GM18951 (cell line): ENCODE results near the gene FBXW4.

ENCODE experiments used
- POLR2A ChIP-seq: IDR thresholded peaks from 4 replicates; pipeline ENCODE4 v1.6.1; 2011; ENCODE audit warnings: mild to moderate bottlenecking; ENCODE audit not compliant: insufficient read length, insufficient read depth; ENCODE audit errors: extremely low read depth
- in situ Hi-C: fragments of 300-500 bp; cut with MboI; formaldehyde crosslinking; loops from one replicate; pipeline ENCODE4 v1.12.0; 2022; ENCODE audit warnings: low sequenced_read_pairs, mixed read lengths, inconsistent platforms; ENCODE audit not compliant: unreplicated experiment

Gene FBXW4

DNA sequence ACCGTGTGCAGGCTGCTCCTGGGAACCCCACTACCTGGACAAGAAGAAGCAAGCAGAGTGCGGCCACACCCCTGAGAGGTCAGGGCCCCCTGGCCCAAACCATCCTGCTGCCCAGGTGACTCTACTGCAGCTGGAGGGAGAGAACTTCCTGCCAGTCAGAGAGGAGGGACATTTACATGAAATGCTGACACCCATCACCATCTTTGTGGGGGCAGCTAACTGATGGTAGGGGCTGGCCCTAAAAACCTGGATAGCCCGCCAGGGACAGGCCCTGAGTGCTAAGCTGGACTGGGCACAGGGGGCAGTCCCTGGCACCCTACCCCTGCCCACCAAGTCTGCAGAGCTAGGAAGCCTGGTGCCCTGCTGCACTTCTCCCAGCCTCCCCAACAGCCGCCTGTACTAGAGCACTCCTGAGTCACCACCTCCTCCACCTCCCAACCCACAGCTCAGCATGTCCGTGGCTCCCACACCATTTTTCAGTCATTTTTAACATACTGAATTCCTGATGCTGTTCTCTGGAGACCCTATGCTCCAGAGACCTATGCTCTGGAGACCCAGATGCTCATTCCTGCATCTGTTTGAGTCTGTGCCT lies 79.3 kb downstream of the FBXW4 start:
- in situ Hi-C loops, result loop anchor here (25.0 kb wide), 1 partner anchor 472 kb away; no protein-coding TSS in a partner anchor
- TF ChIP-seq POLR2A, result no peak

DNA sequence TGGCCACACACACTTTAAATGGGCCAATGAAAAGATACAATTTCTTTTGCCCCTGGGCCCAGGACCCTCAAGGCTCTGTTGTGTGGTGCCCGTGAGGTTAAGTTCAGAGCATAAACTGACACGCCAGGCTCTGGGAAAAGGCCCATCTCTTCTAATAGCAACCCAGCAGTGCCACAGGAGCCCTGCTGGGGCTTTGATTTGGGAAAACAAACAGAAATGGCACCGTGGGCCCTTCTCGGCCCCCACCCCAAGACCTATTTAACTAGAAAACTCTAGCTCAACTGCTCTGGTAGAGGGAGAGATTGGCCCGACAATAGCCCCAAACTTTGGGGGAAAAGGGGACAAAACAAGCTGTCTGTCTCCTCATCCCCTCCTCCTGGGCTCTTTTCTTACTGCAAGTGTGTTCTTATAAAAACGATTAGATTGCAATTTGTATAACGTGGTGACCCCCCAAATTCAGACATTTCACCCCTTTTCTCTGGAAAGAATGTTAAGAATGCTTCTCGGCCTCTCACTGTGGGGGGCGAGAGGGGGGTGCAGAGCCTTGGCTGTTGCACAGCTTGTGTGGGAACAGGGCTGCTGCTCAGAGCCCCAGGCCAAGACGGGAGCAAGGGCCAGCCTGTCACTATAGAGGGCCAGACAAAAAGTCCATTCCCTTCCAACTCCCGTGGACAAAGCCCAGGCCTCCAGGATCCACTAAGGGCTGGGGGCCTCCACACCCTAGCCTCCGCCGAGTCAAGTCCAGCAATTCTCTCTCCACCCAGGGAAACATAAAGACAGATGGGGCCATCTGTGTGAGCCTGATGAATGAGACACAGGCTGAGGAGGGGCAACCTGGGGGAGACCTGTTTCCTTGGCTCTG lies 80.1 kb downstream of the FBXW4 start:
- no peak for TF ChIP-seq POLR2A
- in situ Hi-C loops, result loop anchor here (25.0 kb wide), 1 partner anchor 472 kb away; no protein-coding TSS in a partner anchor

DNA sequence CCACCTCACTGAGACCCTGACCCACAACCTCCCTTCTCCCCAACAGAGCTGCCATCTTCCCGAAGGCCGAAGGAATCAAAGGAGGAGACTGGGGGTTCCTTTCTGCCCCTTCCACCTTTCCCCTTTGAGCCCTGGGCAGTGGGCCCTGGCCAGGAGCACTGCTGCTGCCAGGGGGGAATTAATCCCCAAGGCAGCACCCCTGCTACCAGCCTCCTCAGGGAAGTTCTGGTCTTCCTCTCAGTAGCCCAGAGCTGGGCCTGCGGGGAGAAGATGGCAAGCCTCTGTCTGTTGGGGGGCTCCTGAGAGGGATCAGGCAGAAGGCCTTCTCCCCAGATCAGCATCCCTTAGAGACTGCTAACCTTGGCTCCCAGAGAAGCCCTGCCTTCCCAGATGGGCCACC lies 81.3 kb downstream of the FBXW4 start:
- in situ Hi-C loops, result loop anchor here (25.0 kb wide), 1 partner anchor 474 kb away; no protein-coding TSS in a partner anchor

DNA sequence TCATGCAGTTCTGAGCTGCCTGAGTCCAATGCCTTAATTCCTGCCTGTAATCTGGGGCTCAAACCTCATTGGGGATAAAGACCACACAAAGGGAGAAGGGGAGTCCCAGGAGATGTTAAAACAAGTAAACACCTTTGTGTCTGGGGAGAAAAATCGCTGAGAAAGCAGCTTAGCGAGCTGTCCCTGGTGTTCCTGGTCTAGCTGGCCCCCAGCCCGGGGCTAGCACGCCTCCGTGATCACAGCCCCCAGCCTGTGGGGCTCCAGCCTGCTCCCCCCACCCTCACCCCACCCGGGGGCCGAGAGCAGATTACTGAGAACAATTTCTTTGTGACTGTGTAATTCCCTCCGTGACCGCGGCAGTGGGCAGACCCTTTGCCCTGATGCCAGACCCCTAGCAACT lies 82.1 kb downstream of the FBXW4 start:
- TF ChIP-seq POLR2A, result no peak
- in situ Hi-C loops, result loop anchor here (25.0 kb wide), 1 partner anchor 474 kb away; no protein-coding TSS in a partner anchor

More for the DNA sequence above, 81.3 kb downstream of the FBXW4 start:
- no peak for TF ChIP-seq POLR2A

DNA sequence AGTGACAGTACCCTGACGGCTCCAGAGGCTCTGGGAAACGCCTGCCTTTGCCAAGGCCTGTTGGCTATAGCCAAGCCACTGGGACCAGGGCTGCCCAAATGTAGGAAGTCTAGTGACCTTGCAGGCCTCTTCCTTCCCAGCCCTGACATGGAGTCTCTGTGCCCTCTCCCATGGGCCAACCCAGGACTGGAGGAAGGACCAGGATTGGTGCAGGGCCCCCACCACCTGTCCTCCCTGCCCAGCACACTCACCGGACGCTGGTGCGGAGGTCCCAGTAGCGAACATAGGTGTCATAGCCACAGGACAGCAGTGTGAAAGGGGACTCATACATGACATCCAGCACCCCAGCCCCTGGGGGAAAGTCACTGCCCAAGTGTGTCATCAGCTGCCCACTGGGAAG lies 82.9 kb downstream of the FBXW4 start:
- TF ChIP-seq POLR2A, result no peak
- in situ Hi-C loops, result loop anchor here (25.0 kb wide), 1 partner anchor 475 kb away; no protein-coding TSS in a partner anchor

DNA sequence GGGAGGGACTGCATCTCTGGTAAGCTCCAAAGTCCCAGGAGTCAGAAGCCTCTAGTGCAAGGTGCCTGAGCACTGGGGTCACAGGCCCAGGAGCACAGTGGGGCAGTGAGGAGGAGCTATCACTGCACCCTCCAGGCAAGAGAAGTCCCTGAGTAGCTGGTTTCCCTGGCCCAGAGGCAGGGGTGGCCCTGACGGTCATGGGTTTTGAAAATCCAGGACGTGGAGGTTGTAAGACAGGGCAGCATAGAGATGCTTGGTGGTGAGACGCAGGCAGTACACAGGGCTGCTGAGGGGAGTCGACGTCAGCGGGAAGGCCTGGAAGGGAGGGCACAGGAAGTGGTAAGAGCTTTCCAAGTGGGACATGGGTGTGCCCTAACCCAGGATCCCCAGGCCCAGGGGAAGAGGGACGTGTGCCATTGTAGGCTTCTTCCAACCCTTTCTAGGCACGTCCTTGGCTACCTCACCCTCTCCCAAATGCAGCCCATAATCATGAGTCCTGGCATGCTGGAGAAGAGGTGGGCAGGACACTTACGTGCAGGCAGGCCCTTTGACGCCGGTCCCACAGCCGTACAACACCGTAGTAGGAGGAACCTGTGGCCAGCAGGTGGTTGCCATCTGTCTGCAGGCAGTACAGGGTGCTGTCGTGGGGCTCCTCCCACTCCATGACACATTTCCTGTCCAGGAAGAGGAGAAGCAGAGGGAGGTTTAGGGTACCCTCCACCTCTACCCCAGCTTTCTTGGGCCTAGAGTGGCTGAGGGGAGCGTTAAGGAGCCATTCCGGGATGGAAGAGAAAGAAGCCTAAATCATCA lies 83.7 kb downstream of the FBXW4 start:
- no peak for TF ChIP-seq POLR2A
- in situ Hi-C loops, result loop anchor here (25.0 kb wide), 1 partner anchor 476 kb away; no protein-coding TSS in a partner anchor

DNA sequence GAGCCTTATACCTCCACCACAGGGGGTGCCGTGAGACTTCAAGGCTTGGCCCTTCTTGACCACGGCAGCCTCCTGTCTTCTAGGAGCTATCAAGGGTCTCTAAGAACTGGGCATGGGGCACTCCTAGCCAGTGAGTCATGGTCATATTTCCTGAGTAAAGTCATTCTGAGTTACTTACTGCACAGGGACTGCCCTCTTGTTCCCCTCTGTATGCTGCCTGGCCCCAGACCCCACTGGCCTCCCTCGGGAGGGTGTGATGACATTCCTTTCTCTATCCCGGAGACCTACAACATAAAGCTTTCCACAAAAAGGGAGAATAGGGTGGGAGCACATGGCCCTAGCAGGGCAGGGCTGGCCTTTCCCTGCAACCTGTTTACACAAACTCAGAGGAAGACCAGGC lies 85.5 kb downstream of the FBXW4 start:
- in situ Hi-C loops, result loop anchor here (10.0 to 25.0 kb wide), 2 partner anchors 165 to 478 kb away; partner anchors contain the start of gene FGF8
- no peak for TF ChIP-seq POLR2A

DNA sequence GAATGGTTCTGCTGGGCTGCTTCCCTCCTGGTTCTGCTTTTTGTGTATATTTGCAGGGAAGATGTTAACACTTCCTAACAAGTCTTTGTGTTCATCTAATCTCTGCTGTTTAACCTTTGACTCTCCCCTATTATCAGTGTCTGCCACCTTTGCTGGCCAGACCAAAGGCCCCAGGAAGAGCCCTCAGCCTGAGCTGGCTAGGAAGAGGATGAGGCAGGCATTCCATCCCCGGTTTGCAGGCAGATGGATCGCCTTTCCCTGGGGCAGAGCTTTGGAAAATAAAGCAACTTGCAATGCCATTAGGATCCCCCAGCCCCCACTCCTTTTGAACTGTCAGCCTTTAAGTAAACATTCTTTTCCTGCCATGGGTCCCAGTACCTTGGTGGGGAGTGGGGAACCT lies 87.8 kb downstream of the FBXW4 start:
- in situ Hi-C loops, result loop anchor here (10.0 to 25.0 kb wide), 2 partner anchors 168 to 480 kb away; partner anchors contain the start of gene FGF8
- TF ChIP-seq POLR2A, result no peak

DNA sequence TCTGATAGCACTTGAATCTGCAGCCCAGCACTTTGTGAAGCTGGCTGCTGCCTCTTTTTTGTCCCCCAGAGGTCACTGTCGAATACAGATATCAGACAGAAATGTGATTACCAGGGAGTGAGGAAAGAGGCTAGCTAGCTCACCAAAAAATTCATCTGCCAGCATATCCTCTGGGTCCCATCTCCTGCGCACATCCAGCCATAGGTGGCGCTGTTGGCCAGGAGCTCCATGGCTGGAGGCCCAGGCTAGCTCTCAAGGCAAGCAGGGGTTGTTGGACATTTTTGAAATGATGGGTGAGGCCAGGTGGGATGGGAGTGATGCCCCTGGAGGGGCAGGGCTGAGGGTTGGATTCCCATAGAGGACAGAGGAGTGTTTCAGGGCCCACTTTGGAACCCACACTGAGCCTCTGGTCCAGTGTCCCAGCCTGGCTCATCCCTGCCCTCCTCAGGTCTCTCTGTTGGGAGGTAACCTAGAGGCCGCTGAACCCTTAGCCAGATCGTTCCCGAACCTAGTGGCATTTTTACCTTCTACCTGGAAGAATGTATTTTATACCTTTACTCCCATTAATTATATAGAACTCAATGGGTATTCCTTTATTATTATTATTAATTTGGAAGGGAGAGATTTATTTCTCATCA lies 92.1 kb downstream of the FBXW4 start:
- in situ Hi-C loops, result loop anchor here (10.0 to 25.0 kb wide), 2 partner anchors 172 to 484 kb away; partner anchors contain the start of gene FGF8
- TF ChIP-seq POLR2A, result no peak

DNA sequence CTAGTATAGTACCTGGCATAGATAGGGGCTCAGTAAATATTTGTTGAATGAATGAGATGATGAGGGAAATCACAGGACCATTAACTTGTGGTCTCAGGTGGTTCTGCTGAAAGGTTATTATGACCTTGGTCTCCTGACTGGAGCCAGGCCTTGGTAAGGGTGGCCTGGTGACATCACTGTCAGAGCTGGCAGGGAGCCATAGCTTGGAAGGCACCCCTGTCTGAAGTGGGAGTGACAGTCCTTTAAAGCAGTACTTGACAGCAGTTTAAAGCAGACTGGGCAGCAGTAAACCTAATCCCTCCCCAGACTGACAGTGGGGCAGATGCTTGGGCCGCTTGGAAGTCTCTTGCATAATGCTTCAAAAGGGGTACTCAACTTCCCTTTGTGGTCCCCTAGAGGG lies 93.4 kb downstream of the FBXW4 start:
- in situ Hi-C loops, result loop anchor here (10.0 to 25.0 kb wide), 2 partner anchors 173 to 486 kb away; partner anchors contain the start of gene FGF8
- TF ChIP-seq POLR2A, result no peak

DNA sequence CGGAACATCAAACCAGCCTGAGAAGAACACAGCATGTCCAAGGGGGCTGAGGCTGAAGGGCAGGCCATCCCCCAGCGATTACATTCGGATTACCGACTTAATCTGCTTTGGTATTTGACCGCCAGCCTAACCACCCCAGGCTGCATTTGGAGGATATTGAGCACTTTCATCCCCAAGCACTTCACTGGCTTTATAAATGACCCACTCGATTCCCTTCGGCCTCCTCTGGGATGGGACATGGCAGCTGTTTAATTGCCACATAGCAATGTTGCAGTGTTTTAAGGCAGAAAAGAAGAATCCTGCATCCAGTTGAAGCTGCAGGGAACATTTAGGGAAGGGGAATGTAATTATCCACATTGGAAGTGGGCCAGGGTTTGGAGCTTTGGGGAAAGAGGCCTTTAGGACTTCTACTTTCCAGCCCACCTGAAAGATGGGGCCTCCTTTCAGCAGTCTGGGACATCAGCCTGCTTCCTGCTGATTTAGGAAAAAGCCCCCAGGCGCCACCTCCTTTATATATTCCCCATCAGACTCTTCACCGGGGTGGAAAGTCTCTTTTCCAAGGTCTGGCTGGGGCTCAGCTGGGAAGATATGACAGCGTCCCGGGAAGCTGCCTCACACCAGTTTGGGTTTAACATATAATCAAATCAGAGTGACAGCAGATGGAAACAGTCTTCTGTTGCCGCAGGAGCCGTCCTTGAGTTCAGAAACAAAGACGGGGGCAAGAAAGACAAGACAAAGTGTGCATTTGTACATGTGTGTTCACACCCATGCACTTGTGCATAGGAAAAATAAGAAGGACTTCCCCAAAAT lies 97.7 kb downstream of the FBXW4 start:
- no peak for TF ChIP-seq POLR2A
- in situ Hi-C loops, result no loop called here
